B cell (primary cell): ENCODE results near the gene AICDA. TPM values are rescaled to one million over a fixed set of nuclear protein-coding genes. Genes with fewer than 3 reads are reported as not detected.

Experiments used
- ATAC-seq: fragments of 200-7000 bp; cut with Tn5 transposase; one replicate; pipeline ENCODE4 v1.10.0; 2021; ENCODE audit warnings: low read depth, mild to moderate bottlenecking, moderate number of reproducible peaks, moderate library complexity
- CTCF ChIA-PET: fragments of 350-600 bp; sonication (Branson Sonifier 250); formaldehyde crosslinking; loops from one replicate; lab custom pipeline; 2021; ENCODE audit warnings: antibody characterized with exemption, inconsistent platforms; lab: Charles Lee
- POLR2A ChIA-PET: fragments of 350-600 bp; sonication (Branson Sonifier 250); formaldehyde crosslinking; loops from one replicate; lab custom pipeline; 2021; ENCODE audit warnings: antibody characterized with exemption; lab: Charles Lee
- DNase-seq: peaks from one replicate; pipeline ENCODE4 v3.0.0; 2013
- H2AFZ ChIP-seq: 2 replicates; pipeline ENCODE4 v1.6.1; 2012; ENCODE audit warnings: mild to moderate bottlenecking, low read depth, low read length; ENCODE audit not compliant: insufficient read depth, poor library complexity, severe bottlenecking
- H3K27ac ChIP-seq, 2 donors: 1 replicate in 1 of 2; 2 replicates in 1 of 2; pipeline ENCODE4 v1.5.1; 2012 to 2013; ENCODE audit warnings: low read length in 2 of 2, mild to moderate bottlenecking in 2 of 2, moderate library complexity in 1 of 2
- H3K27me3 ChIP-seq, 4 experiments: fragments of 200-600 bp in 1 of 4; sonication (generic) in 1 of 4; replicated peaks in 1 of 4; 1 replicate in 2 of 4; 2 replicates in 2 of 4; pipeline versions ENCODE4 v1.6.1 to v1.7.0; 2013 to 2016; ENCODE audit warnings: low read length in 3 of 4, mild to moderate bottlenecking in 2 of 4, mixed read lengths in 1 of 4, moderate library complexity in 1 of 4; ENCODE audit not compliant: insufficient read depth in 4 of 4, control insufficient read depth in 3 of 4; ENCODE audit errors: control extremely low read depth in 1 of 4
- H3K36me3 ChIP-seq, 2 experiments: replicated peaks in 1 of 2; 1 replicate in 1 of 2; 2 replicates in 1 of 2; pipeline versions ENCODE4 v1.6.1 to v1.7.1; 2013; ENCODE audit warnings: low read length in 1 of 2; ENCODE audit not compliant: insufficient read depth in 2 of 2, control insufficient read depth in 1 of 2; ENCODE audit errors: control extremely low read depth in 1 of 2, extremely low read depth in 1 of 2
- H3K4me1 ChIP-seq, 2 donors: fragments of 200-600 bp in 1 of 2; sonication (generic) in 1 of 2; 1 replicate in 1 of 2; 2 replicates in 1 of 2; pipeline versions ENCODE4 v1.5.1 to v1.6.1; 2013 to 2017; ENCODE audit warnings: low read length in 2 of 2; ENCODE audit not compliant: control insufficient read depth in 2 of 2, insufficient read depth in 2 of 2
- H3K4me2 ChIP-seq: replicated peaks from 2 replicates; pipeline ENCODE3; 2012; ENCODE audit warnings: mild to moderate bottlenecking, low read depth, low read length; ENCODE audit not compliant: poor library complexity, severe bottlenecking
- H3K4me3 ChIP-seq, 5 experiments: fragments of 200-600 bp in 1 of 5; sonication (generic) in 1 of 5; 1 replicate in 3 of 5; 2 replicates in 2 of 5; pipeline versions ENCODE4 v1.5.1 to v1.7.0; 2011 to 2016; ENCODE audit warnings: low read length in 4 of 5, mild to moderate bottlenecking in 4 of 5, low read depth in 2 of 5, control low read depth in 1 of 5, moderate library complexity in 1 of 5; ENCODE audit not compliant: insufficient read depth in 1 of 5; ENCODE audit errors: control extremely low read depth in 1 of 5, extremely low read depth in 1 of 5
- H3K79me2 ChIP-seq: fragments of 200-600 bp; sonication (generic); one replicate; pipeline ENCODE4 v1.6.0; 2016; ENCODE audit warnings: low read length; ENCODE audit not compliant: control insufficient read depth, insufficient read depth
- H3K9ac ChIP-seq: fragments of 200-600 bp; sonication (generic); 2 replicates; pipeline ENCODE4 v1.6.1; 2017; ENCODE audit warnings: mild to moderate bottlenecking, low read length, moderate library complexity
- H3K9me3 ChIP-seq, 3 donors: one replicate each; pipeline versions ENCODE4 v1.6.1 to v1.7.1; 2013; ENCODE audit warnings: low read length in 2 of 3; ENCODE audit not compliant: control insufficient read depth in 2 of 3, insufficient read depth in 1 of 3; ENCODE audit errors: control extremely low read depth in 1 of 3
- H4K20me1 ChIP-seq: 2 replicates; pipeline ENCODE4 v1.6.0; 2012; ENCODE audit warnings: mild to moderate bottlenecking, low read length; ENCODE audit not compliant: insufficient read depth, control insufficient read depth, poor library complexity, severe bottlenecking
- H3K27ac Mint-ChIP-seq: one replicate; pipeline ENCODE4 v1.8.0; 2021; ENCODE audit warnings: mixed read lengths
- H3K27me3 Mint-ChIP-seq: one replicate; pipeline ENCODE4 v1.8.0; 2021; ENCODE audit warnings: mixed read lengths
- H3K4me1 Mint-ChIP-seq: one replicate; pipeline ENCODE4 v1.8.0; 2021; ENCODE audit warnings: mixed read lengths
- H3K4me3 Mint-ChIP-seq: one replicate; pipeline ENCODE4 v1.8.0; 2021; ENCODE audit warnings: mixed read lengths
- H3K9me3 Mint-ChIP-seq: one replicate; pipeline ENCODE4 v1.8.0; 2022; ENCODE audit warnings: mixed read lengths; ENCODE audit not compliant: insufficient read depth
- CTCF ChIP-seq: fragments of 200-600 bp; IDR thresholded peaks from one replicate; pipeline ENCODE4 v1.8.0; 2022; ENCODE audit warnings: antibody characterized with exemption, mild to moderate bottlenecking
- EZH2 ChIP-seq: IDR thresholded peaks from 2 replicates; pipeline ENCODE4 v1.6.1; 2012; ENCODE audit warnings: borderline replicate concordance, low read depth, mild to moderate bottlenecking, moderate library complexity, low read length; ENCODE audit not compliant: insufficient read depth, poor library complexity, severe bottlenecking
- WGBS: methylation state at CpG from one replicate; pipeline ENCODE4 v1.1.5; 2013; ENCODE audit warnings: missing lambda C conversion rate; ENCODE audit not compliant: insufficient coverage; 5-methylcytosine and 5-hydroxymethylcytosine counted together
- intact Hi-C: fragments of 100-400 bp; cut with micrococcal nuclease; formaldehyde crosslinking; loops from one replicate; pipeline ENCODE4 v1.10.0; 2022
- polyA plus RNA-seq: library from polyadenylated mRNA; depleted of rRNA; stranded (reverse); fragments of >200 nt; gene quantifications from 2 replicates; pipeline ENCODE4 v1.2.3, GENCODE V29; 2012
- total RNA-seq, 2 donors: library from RNA; stranded (reverse); fragments of 120-200 nt in 1 of 2; gene quantifications; 1 replicate in 1 of 2; 2 replicates in 1 of 2; pipeline versions ENCODE4 v1.2.3 to v1.2.4, GENCODE V29; 2013 to 2022

AICDA gene
- total and polyA plus RNA-seq, 2 donors (not counting 1 experiment from before 2014, with no cell fraction given), result 0.94 to 1.0 TPM

- no peak overlapping the region for H3K27ac Mint-ChIP-seq
- no peak overlapping the region for H3K4me3 ChIP-seq
- no peak for TF ChIP-seq CTCF
- TF ChIP-seq EZH2, result no peak
- no peak overlapping the region for H3K9ac ChIP-seq
- DNase-seq (no peak), ATAC-seq (no peak)
- H3K4me2 ChIP-seq, result no peak overlapping the region
- no peaks in the 10 kb centered on the region for H3K4me1 ChIP-seq
- H2AFZ ChIP-seq, result no peak overlapping the region
- H3K9me3 Mint-ChIP-seq, result peaks cover 7% of the 10 kb centered on the region
- no peaks in the 10 kb centered on the region for H3K4me1 Mint-ChIP-seq
- ChIA-PET POLR2A (no interaction called here), CTCF (interaction anchor here (1.5 kb wide), 1 partner anchor 15 kb away, joined by 5 read pairs; no protein-coding TSS in a partner anchor)
- no peaks in the 10 kb centered on the region for H3K27me3 ChIP-seq
- H3K4me3 Mint-ChIP-seq, result no peak overlapping the region
- H3K27me3 Mint-ChIP-seq, result peaks cover 12% of the 10 kb centered on the region
- H3K9me3 ChIP-seq, result peaks cover 0 to 8% (median 5%) of the 10 kb centered on the region in 3 donors
- WGBS, result 100% methylated on average over 7 of the region's 11 CpGs
- H3K27ac ChIP-seq, result no peak overlapping the region
- no peaks in the 10 kb centered on the region for H3K79me2 ChIP-seq
- no peaks in the 10 kb centered on the region for H4K20me1 ChIP-seq
- intact Hi-C loops, result no loop called here
- H3K36me3 ChIP-seq, result no peaks in the 10 kb centered on the region
Measured at GRCh38 chr12:8559676-8560075, 53.0 kb downstream of the AICDA start.

GRCh38 chr12:8556531-8557097 lies 56.0 kb downstream of the AICDA start:
- intact Hi-C loops, result no loop called here
- no peak for ATAC-seq
- POLR2A ChIA-PET, result no interaction called here

More at GRCh38 chr12:8556531-8557097, 56.0 kb downstream of the AICDA start:
- H3K9ac ChIP-seq, result no peak overlapping the region
- Mint-ChIP-seq H3K4me3 (no peak overlapping the region), H3K27me3 (peaks cover 12% of the 10 kb centered on the region), H3K9me3 (no peaks in the 10 kb centered on the region), H3K27ac (no peak overlapping the region), H3K4me1 (no peaks in the 10 kb centered on the region)
- no peaks in the 10 kb centered on the region for H3K4me1 ChIP-seq
- DNase-seq, result no peak
- no peak overlapping the region for H3K4me3 ChIP-seq
- no peaks in the 10 kb centered on the region for H3K27me3 ChIP-seq
- no peak overlapping the region for H2AFZ ChIP-seq
- WGBS, result 80% methylated on average over 1 of the region's 2 CpGs
- H3K79me2 ChIP-seq, result no peaks in the 10 kb centered on the region
- H4K20me1 ChIP-seq, result no peaks in the 10 kb centered on the region
- H3K27ac ChIP-seq, result no peak overlapping the region
- TF ChIP-seq EZH2 (no peak), CTCF (no peak)
- H3K36me3 ChIP-seq, result no peaks in the 10 kb centered on the region
- H3K4me2 ChIP-seq, result no peak overlapping the region
- H3K9me3 ChIP-seq, result no peaks in the 10 kb centered on the region
- CTCF ChIA-PET, result interaction anchor here (0.9 to 5.6 kb wide), 2 partner anchors 12 to 304 kb away, joined by 3 to 28 read pairs; no protein-coding TSS in a partner anchor
